T-cell (primary cell): Measurements from ENCODE around the gene CACNA1I. TPM values are rescaled to one million over a fixed set of nuclear protein-coding genes. Genes with fewer than 3 reads are reported as not detected.
A peak's percentile ranks its signal among the peaks of the same experiment; 100 is the strongest.

ENCODE experiments used
- ATAC-seq, 4 experiments: fragments of 200-7000 bp in 3 of 4; fragments of 150-1000 bp in 1 of 4; cut with Tn5 transposase; replicated peaks in 1 of 4; 1 replicate in 3 of 4; 2 replicates in 1 of 4; pipeline ENCODE4 v1.10.0; 2021; ENCODE audit warnings: moderate library complexity in 3 of 4, mild to moderate bottlenecking in 2 of 4, moderate number of reproducible peaks in 1 of 4
- CTCF ChIA-PET, 2 donors: fragments of 300-600 bp; sonication (Branson Sonifier 250); formaldehyde crosslinking; loops; one replicate each; lab custom pipeline; 2022; ENCODE audit warnings: antibody characterized with exemption in 2 of 2; lab: Charles Lee
- POLR2A ChIA-PET, 2 donors: fragments of 300-600 bp; sonication (Branson Sonifier 250); formaldehyde crosslinking; loops; one replicate each; lab custom pipeline; 2022; ENCODE audit warnings: antibody characterized with exemption in 2 of 2; lab: Charles Lee
- DNase-seq, 35 experiments: peaks; one replicate each; pipeline versions ENCODE4 v3.0.0 to v3.0.0-alpha.2; 2013 to 2023
- H3K27ac ChIP-seq: one replicate; pipeline ENCODE4 v1.5.1; 2013; ENCODE audit warnings: low read length
- H3K27me3 ChIP-seq, 2 experiments: replicated peaks in 1 of 2; 1 replicate in 1 of 2; 2 replicates in 1 of 2; pipeline versions ENCODE4 v1.6.1 to v1.7.0; 2013; ENCODE audit warnings: low read length in 1 of 2, mixed read lengths in 1 of 2; ENCODE audit not compliant: control insufficient read depth in 2 of 2, insufficient read depth in 2 of 2; ENCODE audit errors: extremely low read depth in 1 of 2
- H3K36me3 ChIP-seq, 2 donors: 1 replicate in 1 of 2; 2 replicates in 1 of 2; pipeline versions ENCODE4 v1.6.1 to v1.7.0; 2013; ENCODE audit warnings: low read length in 1 of 2; ENCODE audit not compliant: control insufficient read depth in 2 of 2, insufficient read depth in 1 of 2; ENCODE audit errors: extremely low read depth in 1 of 2
- H3K4me1 ChIP-seq, 2 experiments: 1 replicate in 1 of 2; 2 replicates in 1 of 2; pipeline versions ENCODE4 v1.6.1 to v1.7.0; 2013; ENCODE audit warnings: low read length in 2 of 2, mixed read lengths in 1 of 2; ENCODE audit not compliant: insufficient read depth in 2 of 2, control insufficient read depth in 1 of 2; ENCODE audit errors: extremely low read depth in 1 of 2
- H3K4me3 ChIP-seq, 2 donors: 1 replicate in 1 of 2; 2 replicates in 1 of 2; pipeline versions ENCODE4 v1.5.1 to v1.7.0; 2013; ENCODE audit warnings: mild to moderate bottlenecking in 2 of 2, low read length in 1 of 2, moderate library complexity in 1 of 2; ENCODE audit not compliant: control insufficient read depth in 1 of 2; ENCODE audit errors: extremely low read depth in 1 of 2
- H3K9me3 ChIP-seq: 2 replicates; pipeline ENCODE4 v1.7.0; 2013
- H3K27ac Mint-ChIP-seq, 2 donors: one replicate each; pipeline ENCODE4 v1.8.0; 2020 to 2021; ENCODE audit warnings: mild to moderate bottlenecking in 2 of 2, mixed read lengths in 2 of 2
- H3K27me3 Mint-ChIP-seq, 2 donors: one replicate each; pipeline ENCODE4 v1.8.0; 2021 to 2022; ENCODE audit warnings: mixed read lengths in 2 of 2
- H3K36me3 Mint-ChIP-seq: one replicate; pipeline ENCODE4 v1.8.0; 2021; ENCODE audit warnings: mixed read lengths
- H3K4me1 Mint-ChIP-seq, 3 donors: one replicate each; pipeline ENCODE4 v1.8.0; 2020 to 2022; ENCODE audit warnings: mixed read lengths in 3 of 3, mild to moderate bottlenecking in 1 of 3
- H3K4me3 Mint-ChIP-seq, 3 donors: one replicate each; pipeline ENCODE4 v1.8.0; 2020 to 2022; ENCODE audit warnings: mild to moderate bottlenecking in 3 of 3, mixed read lengths in 3 of 3, moderate library complexity in 3 of 3
- H3K9me3 Mint-ChIP-seq, 3 donors: one replicate each; pipeline ENCODE4 v1.8.0; 2020 to 2022; ENCODE audit warnings: mixed read lengths in 3 of 3
- WGBS: methylation state at CpG from one replicate; pipeline ENCODE4 v1.1.5; 2013; ENCODE audit warnings: missing lambda C conversion rate; ENCODE audit not compliant: insufficient coverage; 5-methylcytosine and 5-hydroxymethylcytosine counted together
- total RNA-seq, 35 experiments: library from RNA in 6 of 35; stranded (reverse) in 6 of 35; fragments of 120-200 nt in 1 of 35; gene quantifications; one replicate each; pipeline versions ENCODE4 v1.2.1 to v1.2.4 and lab custom pipeline; 2013 to 2026

CACNA1I gene
- total RNA-seq, 5 donors from 2014 or later (not counting 1 experiment from before 2014, with no cell fraction given): 16.1 to 32.9 (median 28.8) TPM

GRCh38 chr22:39665661-39666431, 95.3 kb downstream of the CACNA1I start:
- Mint-ChIP-seq H3K4me3 (peak overlapping the region in 2 of 3 donors; percentile 9 to 36), H3K27ac (peak overlapping the region; percentile 19 to 75), H3K4me1 (peaks cover 21 to 26% (median 26%) of the 10 kb centered on the region in 3 donors), H3K27me3 (peaks cover 0 to 7% of the 10 kb centered on the region in 2 donors), H3K9me3 (peaks cover 0 to 4% (median 0%) of the 10 kb centered on the region in 3 donors), H3K36me3 (peaks cover 49% of the 10 kb centered on the region)
- ATAC-seq (no peak), DNase-seq (no peak)
- H3K4me3 ChIP-seq: no peak overlapping the region
- H3K9me3 ChIP-seq: no peaks in the 10 kb centered on the region
- H3K36me3 ChIP-seq: peaks cover 0 to 7% of the 10 kb centered on the region in 2 donors
- peaks cover 2 to 36% of the 10 kb centered on the region in 2 experiments for H3K4me1 ChIP-seq
- H3K27me3 ChIP-seq: peaks cover 4 to 38% of the 10 kb centered on the region in 2 experiments
- POLR2A ChIA-PET: no interaction called here
- 89% methylated on average over 12 of the region's 16 CpGs for WGBS
- no peak overlapping the region for H3K27ac ChIP-seq
- CTCF ChIA-PET: no interaction called here

- WGBS: 81% methylated on average over 4 of the region's 5 CpGs
- peaks cover 0 to 8% of the 10 kb centered on the region in 2 donors for H3K36me3 ChIP-seq
- Mint-ChIP-seq H3K27ac (no peak overlapping the region), H3K9me3 (peaks cover 3 to 10% (median 5%) of the 10 kb centered on the region in 3 donors), H3K27me3 (peaks cover 0 to 4% of the 10 kb centered on the region in 2 donors), H3K4me1 (peaks cover 15 to 20% (median 20%) of the 10 kb centered on the region in 3 donors), H3K4me3 (no peak overlapping the region), H3K36me3 (peaks cover 53% of the 10 kb centered on the region)
- H3K27ac ChIP-seq: no peak overlapping the region
- H3K27me3 ChIP-seq: peaks cover 3 to 32% of the 10 kb centered on the region in 2 experiments
- CTCF ChIA-PET: no interaction called here
- H3K4me3 ChIP-seq: no peak overlapping the region
- DNase-seq (no peak), ATAC-seq (no peak)
- H3K4me1 ChIP-seq: peaks cover 2 to 29% of the 10 kb centered on the region in 2 experiments
- no peaks in the 10 kb centered on the region for H3K9me3 ChIP-seq
- POLR2A ChIA-PET: no interaction called here
Observed at GRCh38 chr22:39666495-39666894, 95.9 kb downstream of the CACNA1I start.

- Mint-ChIP-seq H3K4me1 (peaks cover 13 to 18% (median 18%) of the 10 kb centered on the region in 3 donors), H3K27me3 (peaks cover 0 to 4% of the 10 kb centered on the region in 2 donors), H3K27ac (no peak overlapping the region), H3K36me3 (peaks cover 57% of the 10 kb centered on the region), H3K9me3 (peaks cover 7 to 14% (median 9%) of the 10 kb centered on the region in 3 donors), H3K4me3 (no peak overlapping the region)
- Histone ChIP-seq H3K36me3 (peaks cover 0 to 12% of the 10 kb centered on the region in 2 donors), H3K4me3 (no peak overlapping the region), H3K9me3 (no peaks in the 10 kb centered on the region), H3K27ac (no peak overlapping the region), H3K4me1 (peaks cover 2 to 25% of the 10 kb centered on the region in 2 experiments), H3K27me3 (peaks cover 2 to 28% of the 10 kb centered on the region in 2 experiments)
- 70% methylated on average over 6 of the region's 7 CpGs for WGBS
- DNase-seq (no peak), ATAC-seq (no peak)
- ChIA-PET POLR2A (no interaction called here), CTCF (no interaction called here)
Observed at GRCh38 chr22:39666926-39667325, 96.4 kb downstream of the CACNA1I start.

- H3K4me1 ChIP-seq: peaks cover 0 to 2% of the 10 kb centered on the region in 2 experiments
- Mint-ChIP-seq H3K4me1 (peaks cover 0 to 5% (median 5%) of the 10 kb centered on the region in 3 donors), H3K4me3 (no peak overlapping the region), H3K27ac (no peak overlapping the region), H3K36me3 (peaks cover 79% of the 10 kb centered on the region), H3K27me3 (no peaks in the 10 kb centered on the region), H3K9me3 (peaks cover 7 to 15% (median 9%) of the 10 kb centered on the region in 3 donors)
- H3K36me3 ChIP-seq: peaks cover 0 to 20% of the 10 kb centered on the region in 2 donors
- H3K9me3 ChIP-seq: no peaks in the 10 kb centered on the region
- H3K27ac ChIP-seq: no peak overlapping the region
- H3K27me3 ChIP-seq: peaks cover 0 to 15% of the 10 kb centered on the region in 2 experiments
- DNase-seq (no peak), ATAC-seq (no peak)
- H3K4me3 ChIP-seq: no peak overlapping the region
- WGBS: 100% methylated on average over 2 of the region's 2 CpGs
- CTCF ChIA-PET: no interaction called here
- POLR2A ChIA-PET: no interaction called here
Observed at GRCh38 chr22:39669432-39669831, 98.9 kb downstream of the CACNA1I start.

GRCh38 chr22:39671936-39672335, 101.4 kb downstream of the CACNA1I start:
- Histone ChIP-seq H3K27me3 (peaks cover 0 to 12% of the 10 kb centered on the region in 2 experiments), H3K36me3 (peaks cover 0 to 20% of the 10 kb centered on the region in 2 donors), H3K4me3 (peak overlapping the region in 1 of 2 donors; percentile 3), H3K4me1 (no peaks in the 10 kb centered on the region), H3K27ac (no peak overlapping the region), H3K9me3 (no peaks in the 10 kb centered on the region)
- ChIA-PET POLR2A (no interaction called here), CTCF (interaction anchor here in 1 of 2 donors (0.6 kb wide), 1 partner anchor 1398 kb away, joined by 3 read pairs; no protein-coding TSS in a partner anchor)
- H3K36me3 Mint-ChIP-seq: peaks cover 73% of the 10 kb centered on the region
- H3K27me3 Mint-ChIP-seq: no peaks in the 10 kb centered on the region
- ATAC-seq: no peak
- peaks cover 0 to 6% (median 0%) of the 10 kb centered on the region in 3 donors for H3K4me1 Mint-ChIP-seq
- DNase-seq: no peak
- H3K4me3 Mint-ChIP-seq: no peak overlapping the region
- WGBS: 94% methylated on average over 2 of the region's 3 CpGs
- H3K9me3 Mint-ChIP-seq: peaks cover 7 to 15% (median 9%) of the 10 kb centered on the region in 3 donors
- no peak overlapping the region for H3K27ac Mint-ChIP-seq

GRCh38 chr22:39674536-39674935, 104.0 kb downstream of the CACNA1I start:
- H3K27me3 Mint-ChIP-seq: no peaks in the 10 kb centered on the region
- DNase-seq (no peak), ATAC-seq (no peak)
- Histone ChIP-seq H3K4me3 (no peak overlapping the region), H3K4me1 (no peaks in the 10 kb centered on the region), H3K36me3 (peaks cover 0 to 20% of the 10 kb centered on the region in 2 donors), H3K9me3 (no peaks in the 10 kb centered on the region), H3K27me3 (peaks cover 0 to 15% of the 10 kb centered on the region in 2 experiments), H3K27ac (no peak overlapping the region)
- H3K36me3 Mint-ChIP-seq: peaks cover 48% of the 10 kb centered on the region
- no peak overlapping the region for H3K4me3 Mint-ChIP-seq
- no peak overlapping the region for H3K27ac Mint-ChIP-seq
- CTCF ChIA-PET: no interaction called here
- peaks cover 7 to 15% (median 9%) of the 10 kb centered on the region in 3 donors for H3K9me3 Mint-ChIP-seq
- peaks cover 0 to 6% (median 0%) of the 10 kb centered on the region in 3 donors for H3K4me1 Mint-ChIP-seq
- POLR2A ChIA-PET: no interaction called here
- WGBS: 90% methylated on average over 4 of the region's 7 CpGs
